ENCODE measurements around the gene CAT.

- no peak for TF ChIP-seq CTCF (IDR thresholded peaks at IDR 0.05)
- no peak for TF ChIP-seq POLR2A (IDR thresholded peaks at IDR 0.05)
- TF ChIP-seq POLR2AphosphoS5 (IDR thresholded peaks at IDR 0.05), result no peak
- TF ChIP-seq EP300 (IDR thresholded peaks at IDR 0.05), result no peak
Observed at GRCh38 chr11:34408580-34409172, 30.1 kb upstream of the CAT start.
